Measurements from ENCODE around the gene HOPX.

HOPX gene

GRCh38 chr4:56657818-56658217 is 23.3 kb downstream of the HOPX start:
- H3K4me3 ChIP-seq (ENCODE audit: low read depth in 1 of 2, low read length in 1 of 2) = no peak overlapping the region
- H3K9me3 ChIP-seq = no peaks in the 10 kb centered on the region
- H3K36me3 ChIP-seq = no peaks in the 10 kb centered on the region
- no peak overlapping the region for H3K27ac ChIP-seq
- no peak for TF ChIP-seq CTCF (IDR thresholded peaks at IDR 0.05)
- H3K4me1 ChIP-seq (ENCODE audit: control insufficient read depth in 1 of 2, insufficient read depth in 1 of 2, low read depth in 1 of 2, low read length in 1 of 2) = peaks cover 9 to 33% of the 10 kb centered on the region in 2 experiments
- peaks cover 69% of the 10 kb centered on the region for H3K27me3 ChIP-seq

- TF ChIP-seq CTCF (IDR thresholded peaks at IDR 0.05) = no peak
- H3K27me3 ChIP-seq = peaks cover 71% of the 10 kb centered on the region
- H3K4me1 ChIP-seq (ENCODE audit: control insufficient read depth in 1 of 2, insufficient read depth in 1 of 2, low read depth in 1 of 2, low read length in 1 of 2) = peaks cover 9 to 33% of the 10 kb centered on the region in 2 experiments
These were observed 24.0 kb downstream of the HOPX start for GRCh38 chr4:56657128-56657527.

DNA sequence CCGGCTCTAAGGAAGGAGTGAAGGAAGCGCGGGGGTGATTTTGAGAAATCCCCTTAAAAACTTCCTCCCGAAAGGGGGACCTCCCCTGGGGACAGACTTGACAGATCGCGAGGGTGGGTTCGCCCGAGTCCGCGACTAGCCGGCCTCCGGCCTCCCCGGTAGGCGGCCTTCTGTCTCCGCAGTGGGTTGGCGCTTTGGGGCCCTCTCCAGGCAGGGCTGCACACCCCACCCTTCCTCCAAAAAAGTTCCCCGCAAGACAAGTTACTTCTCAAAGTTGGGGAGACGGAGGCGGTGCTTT is 24.8 kb downstream of the HOPX start:
- Histone ChIP-seq H3K4me1 (ENCODE audit: control insufficient read depth in 1 of 2, insufficient read depth in 1 of 2, low read depth in 1 of 2, low read length in 1 of 2) (peaks cover 9 to 33% of the 10 kb centered on the region in 2 experiments), H3K4me3 (ENCODE audit: low read depth in 1 of 2, low read length in 1 of 2) (peak overlapping the region in 1 of 2 experiments; percentile 35), H3K27ac (no peak overlapping the region), H3K36me3 (no peaks in the 10 kb centered on the region), H3K27me3 (peaks cover 73% of the 10 kb centered on the region), H3K9me3 (no peaks in the 10 kb centered on the region)
- TF ChIP-seq CTCF (IDR thresholded peaks at IDR 0.05) = no peak

More at GRCh38 chr4:56657128-56657527, 24.0 kb downstream of the HOPX start:
- Histone ChIP-seq H3K4me3 (ENCODE audit: low read depth in 1 of 2, low read length in 1 of 2) (no peak overlapping the region), H3K27ac (no peak overlapping the region), H3K9me3 (no peaks in the 10 kb centered on the region), H3K36me3 (no peaks in the 10 kb centered on the region)

DNA sequence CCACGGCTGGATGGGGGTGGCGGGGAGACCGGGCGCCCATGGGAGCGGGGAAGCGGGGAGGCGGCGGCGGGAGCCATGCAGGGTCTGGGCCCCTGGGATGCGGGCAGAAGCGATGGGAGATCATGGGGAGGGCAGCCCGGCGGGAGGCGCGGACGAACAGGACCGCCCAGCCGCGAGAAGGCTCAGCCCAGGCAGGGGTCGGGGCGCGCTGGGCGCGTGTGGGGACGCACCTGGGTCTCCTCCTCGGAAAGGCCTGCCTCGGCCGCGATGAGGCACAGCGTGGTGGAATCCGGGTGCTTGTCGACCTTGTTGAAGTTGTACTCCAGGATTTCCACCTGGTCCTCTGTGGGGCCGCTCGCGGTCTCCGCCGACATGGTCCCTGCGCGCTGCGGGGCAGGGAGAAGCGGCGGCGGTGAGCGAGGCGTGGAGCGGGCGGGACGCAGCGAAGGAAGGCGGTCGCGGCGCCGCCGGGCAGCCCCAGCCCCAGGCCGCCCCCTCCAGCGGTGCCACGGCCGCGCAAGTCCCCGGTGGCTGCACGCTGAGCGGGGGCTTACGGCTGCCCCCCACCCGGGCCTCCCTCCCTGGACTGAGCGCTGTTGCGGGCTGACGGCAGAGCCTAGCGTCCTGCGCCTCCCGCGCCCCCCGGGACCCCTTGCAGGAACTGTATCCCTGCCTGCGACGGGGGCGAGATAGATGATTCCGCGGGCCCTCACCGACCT is 25.3 kb downstream of the HOPX start:
- TF ChIP-seq CTCF (IDR thresholded peaks at IDR 0.05) = no peak
- H3K4me1 ChIP-seq (ENCODE audit: control insufficient read depth in 1 of 2, insufficient read depth in 1 of 2, low read depth in 1 of 2, low read length in 1 of 2) = peaks cover 9 to 33% of the 10 kb centered on the region in 2 experiments
- no peaks in the 10 kb centered on the region for H3K36me3 ChIP-seq
- no peaks in the 10 kb centered on the region for H3K9me3 ChIP-seq
- H3K27me3 ChIP-seq = peaks cover 73% of the 10 kb centered on the region
- peak overlapping the region in 1 of 2 experiments; percentile 35 for H3K4me3 ChIP-seq (ENCODE audit: low read depth in 1 of 2, low read length in 1 of 2)
- H3K27ac ChIP-seq = no peak overlapping the region

- peaks cover 9 to 33% of the 10 kb centered on the region in 2 experiments for H3K4me1 ChIP-seq (ENCODE audit: control insufficient read depth in 1 of 2, insufficient read depth in 1 of 2, low read depth in 1 of 2, low read length in 1 of 2)
- peak overlapping the region in 1 of 2 experiments; percentile 35 for H3K4me3 ChIP-seq (ENCODE audit: low read depth in 1 of 2, low read length in 1 of 2)
- TF ChIP-seq CTCF (IDR thresholded peaks at IDR 0.05) = no peak
- no peaks in the 10 kb centered on the region for H3K36me3 ChIP-seq
- no peak overlapping the region for H3K27ac ChIP-seq
- H3K27me3 ChIP-seq = peaks cover 73% of the 10 kb centered on the region
- no peaks in the 10 kb centered on the region for H3K9me3 ChIP-seq
These were observed 25.9 kb downstream of the HOPX start for GRCh38 chr4:56655209-56655626.
